ENCODE measurements around the gene WDFY4.

- TF ChIP-seq EP300 (IDR thresholded peaks at IDR 0.05; ENCODE audit: low read depth) (no peak), CTCF (IDR thresholded peaks at IDR 0.05) (no peak), POLR2A (IDR thresholded peaks at IDR 0.05) (no peak)
Measured at GRCh38 chr10:48750019-48750418, 65.3 kb downstream of the WDFY4 start.
